HepG2 (cell line): ENCODE data around the gene MED23. TPM values are rescaled to one million over a fixed set of nuclear protein-coding genes. Genes with fewer than 3 reads are reported as not detected.

Experiments used
- ATAC-seq: fragments of 200-7000 bp; cut with Tn5 transposase; 3 replicates; pipeline ENCODE4 v1.9.1; 2020; ENCODE audit warnings: mild to moderate bottlenecking, moderate library complexity
- BruUV-seq: library from RNA; stranded (reverse); fragments of 400-500 nt; replicated peaks from 2 replicates; lab custom pipeline; 2021; lab: Mats Ljungman, UMichigan
- CTCF ChIA-PET: fragments of 300-600 bp; formaldehyde crosslinking; extraction: SDS; loops from one replicate; lab custom pipeline; 2021; ENCODE audit warnings: low total read pairs, inconsistent platforms, low intra/inter-chr PET ratio; lab: Yijun Ruan, JAX
- POLR2A ChIA-PET: fragments of 350-600 bp; sonication (Branson Sonifier 250); formaldehyde crosslinking; loops from one replicate; lab custom pipeline; 2020; ENCODE audit warnings: antibody characterized with exemption, inconsistent platforms; lab: Yijun Ruan, JAX
- DNase-seq: peaks from one replicate; pipeline ENCODE4 v3.0.0-alpha.2; 2015; ENCODE audit warnings: low spot score
- FAIRE-seq: peaks from 3 replicates; lab custom pipeline; 2011; peaks lifted over from hg19 to GRCh38; lab: Jason Lieb, UNC
- H2AFZ ChIP-seq: one replicate; pipeline ENCODE4 v1.6.1; 2011; ENCODE audit warnings: low read length, inconsistent platforms
- H3K27ac ChIP-seq: fragments of 300-600 bp; 3 replicates; pipeline ENCODE4 v1.8.0; 2011; ENCODE audit warnings: mixed run types, mild to moderate bottlenecking, mixed read lengths, low read length, inconsistent platforms; ENCODE audit not compliant: insufficient read depth; ENCODE audit errors: extremely low read length
- H3K27me3 ChIP-seq, 2 experiments: fragments of 200-600 bp in 1 of 2; 2 replicates in 1 of 2; 3 replicates in 1 of 2; pipeline versions ENCODE4 v1.6.0 to v1.8.0; 2011; ENCODE audit warnings: low read length in 2 of 2, mild to moderate bottlenecking in 2 of 2, moderate library complexity in 2 of 2, inconsistent platforms in 1 of 2; ENCODE audit not compliant: insufficient read depth in 2 of 2, control insufficient read depth in 1 of 2
- H3K36me3 ChIP-seq, 2 experiments: fragments of 200-600 bp in 1 of 2; replicated peaks in 1 of 2; 2 replicates in 1 of 2; 3 replicates in 1 of 2; pipeline versions ENCODE4 v1.5.1 to v1.8.0; 2011; ENCODE audit warnings: low read length in 2 of 2, inconsistent platforms in 1 of 2; ENCODE audit not compliant: insufficient read depth in 2 of 2, control insufficient read depth in 1 of 2
- H3K4me1 ChIP-seq: 2 replicates; pipeline ENCODE4 v1.5.1; 2012; ENCODE audit warnings: low read length, inconsistent platforms; ENCODE audit not compliant: insufficient read depth
- H3K4me2 ChIP-seq: 2 replicates; pipeline ENCODE4 v1.6.0; 2011; ENCODE audit warnings: low read depth, low read length, inconsistent platforms
- H3K4me3 ChIP-seq, 3 experiments: fragments of 200-600 bp in 1 of 3; sonication (generic), shearing (Covaris generic) in 1 of 3; replicated peaks in 1 of 3; 2 replicates each; pipeline ENCODE4 v1.5.1; 2011 to 2016; ENCODE audit warnings: low read length in 3 of 3, inconsistent platforms in 2 of 3, low read depth in 2 of 3, mild to moderate bottlenecking in 2 of 3, control low read depth in 1 of 3, mixed read lengths in 1 of 3; ENCODE audit not compliant: insufficient read depth in 1 of 3
- H3K79me2 ChIP-seq: one replicate; pipeline ENCODE4 v1.6.1; 2011; ENCODE audit warnings: low read length, inconsistent platforms; ENCODE audit not compliant: insufficient read depth
- H3K9ac ChIP-seq: 2 replicates; pipeline ENCODE4 v1.6.0; 2011; ENCODE audit warnings: mild to moderate bottlenecking, low read depth, low read length, inconsistent platforms; ENCODE audit not compliant: insufficient read depth
- H3K9me3 ChIP-seq: 2 replicates; pipeline ENCODE4 v1.5.1; 2012; ENCODE audit warnings: mild to moderate bottlenecking, low read length
- H4K20me1 ChIP-seq: 2 replicates; pipeline ENCODE4 v1.6.0; 2011; ENCODE audit warnings: inconsistent platforms, mild to moderate bottlenecking, low read length, moderate library complexity; ENCODE audit not compliant: insufficient read depth
- ATF7 ChIP-seq, 2 experiments: fragments of 450-650 bp in 1 of 2; sonication (generic) in 1 of 2; formaldehyde crosslinking in 1 of 2; IDR thresholded peaks; 2 replicates each; pipeline versions ENCODE4 v1.4.0 to v1.6.1; 2016 to 2020; ENCODE audit warnings: antibody characterized with exemption in 1 of 2, mild to moderate bottlenecking in 1 of 2, missing genetic modification reagents in 1 of 2
- DNMT3B ChIP-seq: conservative IDR thresholded peaks from 2 replicates; pipeline ENCODE4 v1.6.1; 2016; ENCODE audit warnings: missing biosample characterization, control low read depth
- FOXP4 ChIP-seq: sonication (generic); formaldehyde crosslinking; IDR thresholded peaks from 2 replicates; pipeline ENCODE4 v1.4.0; 2020; ENCODE audit warnings: missing genetic modification reagents
- NCOR1 ChIP-seq: fragments of 200-600 bp; sonication (generic); IDR thresholded peaks from 2 replicates; pipeline ENCODE4 v1.7.0; 2017; ENCODE audit warnings: antibody characterized with exemption, low read length, borderline replicate concordance
- SIX4 ChIP-seq: sonication (generic); formaldehyde crosslinking; IDR thresholded peaks from 2 replicates; pipeline ENCODE4 v1.4.0; 2020; ENCODE audit warnings: missing genetic modification reagents
- SNAI1 ChIP-seq: sonication (generic); formaldehyde crosslinking; IDR thresholded peaks from 2 replicates; pipeline ENCODE4 v1.5.0; 2020; ENCODE audit warnings: mild to moderate bottlenecking, missing genetic modification reagents, borderline replicate concordance
- TERF1 ChIP-seq: sonication (generic); formaldehyde crosslinking; IDR thresholded peaks from 2 replicates; pipeline ENCODE4 v1.8.0; 2022; ENCODE audit warnings: mild to moderate bottlenecking, missing genetic modification reagents, moderate library complexity
- ZBTB1 ChIP-seq: sonication (generic); formaldehyde crosslinking; IDR thresholded peaks from 2 replicates; pipeline ENCODE4 v1.4.0; 2020; ENCODE audit warnings: missing genetic modification reagents, borderline replicate concordance
- ZIK1 ChIP-seq: sonication (generic); formaldehyde crosslinking; IDR thresholded peaks from 2 replicates; pipeline ENCODE4 v1.5.0; 2020; ENCODE audit warnings: mild to moderate bottlenecking, low read depth, missing genetic modification reagents, borderline replicate concordance
- ZKSCAN5 ChIP-seq: sonication (generic); formaldehyde crosslinking; IDR thresholded peaks from 2 replicates; pipeline ENCODE4 v1.5.1; 2020; ENCODE audit warnings: mild to moderate bottlenecking, missing genetic modification reagents
- ZNF687 ChIP-seq: sonication (generic); formaldehyde crosslinking; IDR thresholded peaks from 2 replicates; pipeline ENCODE4 v1.5.1; 2020; ENCODE audit warnings: mild to moderate bottlenecking, missing genetic modification reagents, moderate library complexity
- ZNF782 ChIP-seq: sonication (generic); formaldehyde crosslinking; IDR thresholded peaks from 2 replicates; pipeline ENCODE4 v1.4.0; 2020; ENCODE audit warnings: missing genetic modification reagents, mild to moderate bottlenecking, borderline replicate concordance
- WGBS: methylation state at CpG from one replicate; pipeline ENCODE4 v1.1.6; 2017; ENCODE audit warnings: low lambda C conversion rate; 5-methylcytosine and 5-hydroxymethylcytosine counted together
- in situ Hi-C: cut with HindIII; loops from 2 replicates; pipeline ENCODE4 v1.10.0; 2017; ENCODE audit warnings: low pct_unique_long_range_greater_than_20kb; ENCODE audit not compliant: extremely low pct_ligation_motif_present
- intact Hi-C: fragments of 100-400 bp; cut with micrococcal nuclease; formaldehyde crosslinking; loops from one replicate; pipeline ENCODE4 v1.10.0; 2022; ENCODE audit not compliant: unreplicated experiment
- polyA plus RNA-seq, 8 experiments: library from polyadenylated mRNA; depleted of rRNA in 3 of 8; stranded (reverse) in 7 of 8; unstranded in 1 of 8; fragments of >200 nt; fragmentation: Illumina TruSeq in 4 of 8; extraction: Trizol in 4 of 8; gene quantifications; 2 replicates each; pipeline versions ENCODE4 v1.2.1 to v1.2.3, GENCODE V29; 2011 to 2016; ENCODE audit warnings: low read depth in 4 of 8, missing spikeins in 1 of 8, mixed read lengths in 1 of 8; ENCODE audit not compliant: insufficient read depth in 1 of 8
- total RNA-seq, 5 experiments: library from RNA; depleted of rRNA; stranded (reverse); fragments of >200 nt; fragmentation: Illumina TruSeq; extraction: Trizol; gene quantifications; 2 replicates each; pipeline ENCODE4 v1.2.3, GENCODE V29; 2016; ENCODE audit warnings: low read depth in 1 of 5
- TF ChIP-seq, protein P1 (sequence below): sonication (generic); formaldehyde crosslinking; IDR thresholded peaks from 2 replicates; pipeline ENCODE4 v1.5.0; 2020; ENCODE audit warnings: mild to moderate bottlenecking, missing genetic modification reagents
- TF ChIP-seq, protein P2 (sequence below): sonication (generic); formaldehyde crosslinking; IDR thresholded peaks from 2 replicates; pipeline ENCODE4 v1.4.0; 2020; ENCODE audit warnings: missing genetic modification reagents

The MED23 gene
- total and polyA plus RNA-seq, 2 of the 13 experiments (the other 11 are each of a cell fraction or from before 2014, with no cell fraction given), result 34.9 to 50.5 TPM

DNA sequence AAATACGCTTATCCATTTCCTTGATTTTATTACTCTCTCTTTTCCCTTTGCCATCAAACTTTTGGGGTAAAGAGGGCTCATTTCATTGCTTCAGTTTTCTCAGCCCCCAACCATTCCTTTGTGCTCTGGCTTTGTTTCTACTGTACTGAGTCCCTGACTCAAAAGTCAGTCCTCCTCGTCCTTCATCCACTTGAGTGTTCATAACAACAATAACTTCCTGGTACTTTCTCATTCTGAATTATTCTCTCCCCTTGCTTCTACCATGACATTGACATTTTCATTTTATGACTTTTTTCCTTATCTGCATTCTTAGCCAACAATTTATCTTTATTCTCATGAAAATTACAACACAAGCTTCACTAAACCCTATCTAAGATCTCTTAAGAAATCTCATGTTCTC, 10.0 kb upstream of the MED23 start:
- H3K4me3 ChIP-seq, result peak overlapping the region; percentile 14 to 30 (median 25); a peak in 4 of 6 replicates
- H3K9ac ChIP-seq, result 0 out of 2 replicates have a peak overlapping the region, but pooled peaks have one; percentile 5
- CTCF ChIA-PET, result interaction anchor here (2.2 kb wide), 1 partner anchor 10 kb away, joined by 6 read pairs; the partner anchor contains the start of gene MED23
- no peak overlapping the region for H3K27ac ChIP-seq
- ATAC-seq (no peak), FAIRE-seq (no peak), DNase-seq (no peak)
- POLR2A ChIA-PET, result no interaction called here
- peaks cover 2% of the 10 kb centered on the region; the same call in 1 of the 2 replicates for H4K20me1 ChIP-seq
- H3K79me2 ChIP-seq, result peaks cover 43% of the 10 kb centered on the region
- no peak overlapping the region for H2AFZ ChIP-seq
- intact Hi-C loops (no loop called here), in situ Hi-C loops (no loop called here)
- no peaks in the 10 kb centered on the region; a peak in 1 of 5 replicates for H3K27me3 ChIP-seq
- H3K4me1 ChIP-seq, result peaks cover 42% of the 10 kb centered on the region
- H3K36me3 ChIP-seq, result peaks cover 9 to 28% of the 10 kb centered on the region in 2 experiments
- no peaks in the 10 kb centered on the region for H3K9me3 ChIP-seq
- 90% methylated on average over 2 of the region's 2 CpGs for WGBS
- BruUV-seq, result no TSS peak
- peak overlapping the region; percentile 77 for H3K4me2 ChIP-seq
- no peak for TF ChIP-seq SNAI1 (CRISPR knock-in tag)
- no peak for TF ChIP-seq ZKSCAN5 (CRISPR knock-in tag)
- TF ChIP-seq ZNF687 (CRISPR knock-in tag), result no peak
- TF ChIP-seq FOXP4 (CRISPR knock-in tag), result no peak
- no peak for TF ChIP-seq ATF7 (IDR thresholded peaks at IDR 0.05)
- no peak for TF ChIP-seq ATF7 (CRISPR knock-in tag; IDR thresholded peaks at IDR 0.05)
- TF ChIP-seq, protein P1, sequence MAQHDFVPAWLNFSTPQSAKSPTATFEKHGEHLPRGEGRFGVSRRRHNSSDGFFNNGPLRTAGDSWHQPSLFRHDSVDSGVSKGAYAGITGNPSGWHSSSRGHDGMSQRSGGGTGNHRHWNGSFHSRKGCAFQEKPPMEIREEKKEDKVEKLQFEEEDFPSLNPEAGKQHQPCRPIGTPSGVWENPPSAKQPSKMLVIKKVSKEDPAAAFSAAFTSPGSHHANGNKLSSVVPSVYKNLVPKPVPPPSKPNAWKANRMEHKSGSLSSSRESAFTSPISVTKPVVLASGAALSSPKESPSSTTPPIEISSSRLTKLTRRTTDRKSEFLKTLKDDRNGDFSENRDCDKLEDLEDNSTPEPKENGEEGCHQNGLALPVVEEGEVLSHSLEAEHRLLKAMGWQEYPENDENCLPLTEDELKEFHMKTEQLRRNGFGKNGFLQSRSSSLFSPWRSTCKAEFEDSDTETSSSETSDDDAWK (CRISPR knock-in tag), result no peak
- no peak for TF ChIP-seq ZIK1 (CRISPR knock-in tag)
- no peak for TF ChIP-seq ZBTB1 (CRISPR knock-in tag)
- no peak for TF ChIP-seq NCOR1
- TF ChIP-seq, protein P2, sequence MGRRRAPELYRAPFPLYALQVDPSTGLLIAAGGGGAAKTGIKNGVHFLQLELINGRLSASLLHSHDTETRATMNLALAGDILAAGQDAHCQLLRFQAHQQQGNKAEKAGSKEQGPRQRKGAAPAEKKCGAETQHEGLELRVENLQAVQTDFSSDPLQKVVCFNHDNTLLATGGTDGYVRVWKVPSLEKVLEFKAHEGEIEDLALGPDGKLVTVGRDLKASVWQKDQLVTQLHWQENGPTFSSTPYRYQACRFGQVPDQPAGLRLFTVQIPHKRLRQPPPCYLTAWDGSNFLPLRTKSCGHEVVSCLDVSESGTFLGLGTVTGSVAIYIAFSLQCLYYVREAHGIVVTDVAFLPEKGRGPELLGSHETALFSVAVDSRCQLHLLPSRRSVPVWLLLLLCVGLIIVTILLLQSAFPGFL, result no peak
- TF ChIP-seq SIX4 (CRISPR knock-in tag), result no peak
- no peak for TF ChIP-seq ZNF782 (CRISPR knock-in tag)
- no peak for TF ChIP-seq DNMT3B (CRISPR knock-in tag)
- TF ChIP-seq TERF1, result no peak
